Kidney glomerular epithelial cell (primary cell): ENCODE data around the gene STK24.

Experiments used
- DNase-seq: peaks from one replicate; lab custom pipeline; 2025; lab: John Stamatoyannopoulos, UW

The STK24 gene

GRCh38 chr13:98510156-98510509, 66.8 kb downstream of the STK24 start:
- DNase-seq: no peak

DNA sequence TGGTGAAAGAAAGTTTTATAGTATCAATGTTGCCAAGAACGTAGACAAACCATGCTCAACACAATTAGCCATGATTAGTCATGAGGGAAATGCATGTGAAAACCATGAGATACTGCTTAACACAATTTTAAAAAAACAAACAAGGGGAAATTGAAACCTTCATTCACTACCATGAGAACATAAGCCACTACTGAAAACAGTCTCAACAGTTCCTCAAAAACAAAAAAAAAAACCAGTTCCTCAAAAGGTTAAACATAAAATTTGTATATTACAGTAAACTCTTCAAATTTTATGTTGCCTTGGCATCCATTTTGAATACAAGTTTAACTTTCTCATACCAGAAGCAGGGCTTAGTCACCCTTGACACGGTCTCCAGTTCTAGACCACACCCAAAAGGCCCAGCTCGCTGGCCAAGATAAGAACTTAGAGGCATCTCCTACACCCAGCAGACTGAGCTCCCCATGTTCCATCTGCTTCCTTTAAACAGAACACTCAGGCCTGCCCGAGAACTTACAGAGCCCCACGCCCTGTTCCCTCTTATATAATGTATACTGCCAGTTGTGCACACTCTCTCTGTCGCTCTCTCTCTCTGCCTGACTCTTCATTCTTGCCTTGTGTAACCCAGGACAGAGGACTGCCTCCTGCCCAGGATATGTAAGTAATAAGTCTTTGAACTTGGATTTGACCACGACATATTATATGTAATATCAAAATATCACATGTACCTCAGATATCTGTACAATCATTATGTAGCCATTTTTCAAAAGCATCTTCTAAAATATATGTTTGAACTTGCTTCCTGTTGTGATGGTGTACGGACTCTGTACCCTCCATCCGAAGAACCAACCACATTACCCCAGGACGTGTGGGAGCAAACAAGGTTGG, 67.4 kb downstream of the STK24 start:
- peak; percentile 29 for DNase-seq

GRCh38 chr13:98508685-98509084, 68.2 kb downstream of the STK24 start:
- peak; percentile 63 for DNase-seq

DNA sequence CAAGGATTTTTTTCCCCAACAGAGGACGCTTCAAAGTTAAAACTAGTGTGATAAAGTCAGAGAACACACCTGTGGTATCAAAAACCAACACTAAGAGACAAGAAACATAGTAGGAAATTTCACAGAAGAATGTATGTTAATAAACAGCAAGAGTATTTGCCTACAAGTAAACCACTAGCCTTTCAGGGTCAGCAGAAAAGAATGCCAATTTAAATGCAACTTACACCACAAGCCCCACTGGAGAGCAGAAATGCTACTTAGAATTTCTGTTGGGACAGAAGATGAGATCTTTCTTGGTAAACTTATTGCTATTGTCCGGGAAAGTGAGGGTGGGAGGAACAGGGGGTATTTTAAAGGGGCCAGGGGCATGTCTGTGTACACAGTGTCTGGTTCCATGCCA, 68.6 kb downstream of the STK24 start:
- DNase-seq: no peak

DNA sequence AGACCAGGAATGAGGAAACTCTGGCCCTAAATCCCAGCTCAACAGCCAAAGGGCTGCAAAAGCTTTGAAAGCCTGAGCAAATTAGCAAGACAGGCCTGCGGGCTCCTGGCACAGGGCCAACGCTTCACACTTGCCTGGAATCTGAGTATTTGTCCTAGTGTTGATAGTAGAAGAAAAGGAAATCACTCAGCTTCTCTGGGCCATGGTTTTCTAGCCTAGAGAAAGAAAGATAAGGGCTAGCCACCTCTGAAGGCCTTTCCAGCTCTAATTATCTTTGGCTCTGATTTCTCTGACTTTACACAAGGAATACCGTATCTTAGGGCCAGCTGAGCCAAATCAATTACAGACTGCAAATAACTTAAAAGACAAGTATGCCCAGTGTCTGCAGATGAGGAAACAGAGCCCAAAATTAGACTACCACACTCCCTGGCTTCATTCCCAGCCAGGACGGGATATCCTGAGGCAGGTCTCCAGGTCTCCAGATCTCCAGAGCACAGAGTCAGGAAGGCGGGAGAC, 69.6 kb downstream of the STK24 start:
- DNase-seq: peak; percentile 72

- no peak for DNase-seq
Observed at GRCh38 chr13:98506728-98507230, 70.1 kb downstream of the STK24 start.

GRCh38 chr13:98506322-98506721, 70.6 kb downstream of the STK24 start:
- DNase-seq: no peak

GRCh38 chr13:98505217-98505616, 71.7 kb downstream of the STK24 start:
- no peak for DNase-seq

- no peak for DNase-seq
Observed at GRCh38 chr13:98504371-98504963, 72.4 kb downstream of the STK24 start.

DNA sequence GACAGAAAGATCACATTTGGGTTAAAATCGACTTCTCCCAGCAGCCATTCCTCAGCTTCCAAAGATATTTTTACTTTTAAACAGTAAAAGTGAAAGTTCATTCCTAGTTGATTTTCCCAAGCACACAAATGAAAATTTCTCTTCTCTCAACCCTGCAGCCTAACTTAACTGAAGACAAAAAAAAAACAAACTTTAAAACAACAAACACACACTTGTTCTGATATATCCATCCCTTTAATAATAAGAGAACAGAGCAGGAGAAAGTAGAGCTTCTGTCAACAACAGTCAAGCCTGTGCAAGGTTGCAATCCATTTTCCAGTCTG, 72.9 kb downstream of the STK24 start:
- DNase-seq: no peak

- DNase-seq: peak; percentile 32
Observed at GRCh38 chr13:98503175-98504028, 73.5 kb downstream of the STK24 start.

- DNase-seq: no peak
Observed at GRCh38 chr13:98500963-98501421, 75.9 kb downstream of the STK24 start.

- DNase-seq: no peak
Observed at GRCh38 chr13:98496966-98497365, 79.9 kb downstream of the STK24 start.

DNA sequence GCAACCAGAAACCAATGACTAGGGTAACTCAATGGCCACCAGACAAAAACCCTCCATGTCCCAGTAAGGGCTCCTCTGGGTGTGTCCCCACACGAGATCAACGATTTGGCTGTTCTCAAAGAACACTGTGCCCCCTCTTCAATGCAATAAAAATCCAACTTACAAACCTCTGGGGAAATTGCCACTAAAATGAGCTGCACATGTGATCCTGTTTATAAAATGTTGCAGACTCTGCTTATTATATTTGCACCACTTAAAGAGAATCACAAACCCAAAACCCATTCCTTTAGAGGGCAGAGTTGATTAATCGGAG, 80.5 kb downstream of the STK24 start:
- DNase-seq: no peak

DNA sequence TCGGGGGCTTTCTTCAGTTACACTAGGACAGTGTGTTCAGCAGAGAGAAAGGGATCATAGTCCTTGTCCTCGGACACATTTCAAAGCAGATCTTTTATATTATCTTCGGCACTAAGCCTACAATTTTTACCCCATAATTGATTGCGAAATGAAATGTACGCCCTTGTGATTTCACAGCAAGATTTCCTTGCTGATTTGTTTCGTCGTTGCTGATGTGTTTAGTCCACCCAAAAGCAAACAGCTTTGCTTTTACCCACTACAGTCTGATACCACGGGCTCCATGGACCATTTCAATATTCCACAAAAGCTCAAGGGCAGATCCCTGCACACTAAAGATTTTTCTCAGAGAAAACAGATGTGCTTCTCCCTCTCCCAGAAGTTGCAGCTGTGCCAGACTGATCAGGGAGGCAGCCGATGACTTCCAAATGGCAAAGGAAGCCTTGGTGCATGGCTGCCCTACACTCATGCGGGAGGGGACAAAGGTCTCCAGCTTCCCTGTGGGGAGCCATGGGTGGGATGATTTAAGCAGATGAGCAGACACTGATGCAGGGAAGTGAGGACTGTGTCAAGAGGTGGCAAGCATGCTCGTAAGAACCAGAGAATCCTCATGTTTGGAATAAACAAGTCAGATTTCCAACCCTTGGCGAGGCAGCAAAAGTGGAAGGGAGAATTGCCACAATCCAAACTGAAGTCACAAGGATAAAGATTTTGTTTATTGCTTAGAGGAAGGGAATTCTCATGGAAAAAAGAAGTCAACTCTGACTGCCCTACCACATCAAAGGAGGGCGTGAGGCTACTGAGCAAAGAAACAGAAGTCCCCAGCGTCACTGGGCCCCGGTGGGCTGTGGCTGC, 81.1 kb downstream of the STK24 start:
- no peak for DNase-seq

DNA sequence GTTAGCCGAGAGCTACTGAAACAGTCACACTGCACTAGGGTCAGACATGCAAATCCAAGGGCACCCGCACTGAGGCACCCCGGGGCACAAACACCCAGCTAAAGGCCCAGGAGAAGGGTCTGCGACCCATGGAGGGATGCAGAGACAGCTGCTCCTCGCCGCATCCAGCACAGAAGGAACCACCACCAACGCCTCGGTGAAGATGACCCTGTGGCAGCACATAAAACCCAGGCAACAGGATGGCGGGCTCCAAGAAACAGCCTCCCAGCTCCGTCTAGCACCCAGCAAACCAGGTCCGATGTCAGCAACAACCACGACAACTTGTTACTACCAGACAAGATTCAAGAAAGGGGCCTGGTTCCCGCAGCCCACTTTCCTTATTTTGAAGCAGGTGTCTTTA, 82.1 kb downstream of the STK24 start:
- no peak for DNase-seq

DNA sequence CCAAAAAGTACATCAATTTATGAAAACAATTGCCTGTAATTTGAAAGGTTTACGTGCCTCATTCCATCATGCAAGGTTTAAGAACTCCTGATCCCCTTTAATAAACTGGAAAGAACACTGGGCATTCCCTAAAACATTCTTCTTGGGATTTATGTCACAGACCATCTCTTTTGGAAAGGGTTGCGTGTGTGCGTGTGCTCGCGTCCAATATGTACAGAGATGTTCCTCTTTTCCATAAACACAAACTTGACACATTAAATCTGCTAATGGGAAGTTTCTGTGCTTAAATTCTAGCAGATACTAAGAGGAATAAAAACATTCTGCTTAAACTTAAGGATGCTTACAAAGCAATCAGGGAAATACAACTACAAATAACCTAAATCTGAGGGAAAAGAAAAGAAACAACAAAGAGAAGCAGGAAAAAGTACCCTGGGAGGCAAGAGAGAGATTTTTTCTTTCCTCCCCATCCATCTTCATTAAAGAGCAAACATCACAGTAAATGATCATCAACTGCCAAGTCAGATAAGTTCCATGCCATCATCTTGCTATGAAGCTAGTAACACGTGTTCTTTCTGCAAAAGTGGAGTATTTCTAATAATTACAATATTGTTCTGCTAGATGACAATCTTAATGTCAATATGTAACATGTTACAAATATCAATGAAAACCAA, 83.7 kb downstream of the STK24 start:
- no peak for DNase-seq

GRCh38 chr13:98492335-98493041, 84.4 kb downstream of the STK24 start:
- DNase-seq: no peak

- no peak for DNase-seq
Observed at GRCh38 chr13:98490866-98491265, 86.0 kb downstream of the STK24 start.

GRCh38 chr13:98490195-98490836, 86.6 kb downstream of the STK24 start:
- DNase-seq: no peak
